Stimulated activated CD4-positive, alpha-beta T cell treated with anti-CD3 and anti-CD28 coated beads, Interleukin-2, amount 100 ng/mL, for 48 hours (primary cell): ENCODE results near the gene TYW3.
"Not testable (repeated sequence)": the region's sequence is repeated elsewhere in the genome, so short reads cannot be mapped to it uniquely, and the experiment has no call there.

Experiments used
- DNase-seq, 2 donors: peaks; one replicate each; pipeline ENCODE4 v3.0.0-alpha.2; 2020

TYW3 gene

DNA sequence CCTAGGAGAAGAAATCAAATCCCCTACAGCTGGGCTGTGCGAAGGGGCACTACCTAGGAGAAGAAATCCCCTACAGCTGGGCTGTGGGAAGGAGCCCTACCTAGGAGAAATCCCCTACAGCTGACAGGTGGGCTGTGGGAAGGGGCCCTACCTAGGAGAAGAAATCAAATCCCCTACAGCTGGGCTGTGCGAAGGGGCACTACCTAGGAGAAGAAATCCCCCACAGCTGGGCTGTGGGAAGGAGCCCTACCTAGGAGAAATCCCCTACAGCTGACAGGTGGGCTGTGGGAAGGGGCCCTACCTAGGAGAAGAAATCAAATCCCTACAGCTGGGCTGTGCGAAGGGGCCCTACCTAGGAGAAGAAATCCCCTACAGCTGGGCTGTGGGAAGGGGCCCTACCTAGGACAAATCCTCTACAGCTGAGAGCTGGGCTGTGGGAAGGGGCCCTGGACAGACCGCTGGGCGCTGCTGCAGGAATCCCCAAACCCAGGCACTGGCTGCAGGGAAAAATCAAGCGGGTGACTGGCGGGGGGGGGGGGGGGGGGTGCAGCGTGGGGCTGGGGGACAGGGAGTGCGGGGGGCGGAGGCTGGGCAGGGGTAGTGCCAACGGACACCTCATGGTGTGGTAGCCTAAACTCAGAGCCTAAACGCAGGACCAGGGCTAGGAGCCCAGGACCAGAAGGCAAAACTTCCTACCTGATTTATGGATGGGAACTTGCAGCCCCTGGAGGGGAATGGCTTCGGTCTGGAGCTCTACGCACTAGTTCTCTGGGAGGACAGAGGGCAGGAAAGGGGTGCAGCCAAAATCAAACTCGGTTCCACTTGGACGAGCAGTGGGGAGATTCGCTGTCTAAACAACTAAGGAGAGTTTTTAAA lies 643 bp upstream of the TYW3 start:
- DNase-seq = not testable (repeated sequence)

DNA sequence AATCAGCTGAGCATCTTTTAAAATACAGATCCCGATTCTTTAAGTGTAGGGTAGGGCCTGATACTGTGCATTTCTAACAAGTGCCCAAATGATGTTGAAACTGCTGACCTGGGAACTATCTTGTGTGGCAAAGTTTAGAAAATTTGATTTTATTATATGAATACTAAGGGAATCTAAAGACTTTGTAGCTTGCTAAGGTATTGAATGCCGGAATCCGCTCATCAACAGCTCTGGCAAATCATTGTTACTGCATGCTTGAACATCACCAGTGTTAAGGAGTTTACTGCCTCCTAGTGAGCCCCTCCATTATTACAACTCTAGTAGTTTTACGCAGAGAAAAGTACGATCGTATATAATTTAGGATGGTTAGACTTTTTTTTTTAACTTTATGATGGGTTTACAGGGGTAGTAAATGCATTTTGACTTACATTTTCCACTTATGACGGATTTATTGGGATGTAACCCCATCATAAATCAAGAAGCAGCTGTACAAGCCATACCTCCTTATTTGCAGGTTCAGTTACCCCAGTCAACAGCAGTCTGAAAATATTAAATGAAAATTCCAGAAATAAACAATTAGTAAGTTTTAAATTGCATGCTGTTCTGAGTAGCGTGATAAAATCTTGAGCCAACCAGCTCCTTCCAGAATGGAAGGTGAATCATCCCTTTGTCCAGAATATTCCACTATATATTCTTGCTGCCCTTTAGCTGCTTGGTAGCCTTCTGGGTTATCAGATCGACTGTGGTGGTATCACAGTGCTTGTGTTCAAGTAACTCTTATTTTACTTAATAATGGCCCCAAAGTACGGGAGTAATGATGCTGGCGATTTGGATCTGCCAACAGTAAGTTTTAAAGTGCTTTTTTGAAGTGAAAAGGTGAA lies 892 bp downstream of the TYW3 start:
- peak; percentile 28 to 40 for DNase-seq

DNA sequence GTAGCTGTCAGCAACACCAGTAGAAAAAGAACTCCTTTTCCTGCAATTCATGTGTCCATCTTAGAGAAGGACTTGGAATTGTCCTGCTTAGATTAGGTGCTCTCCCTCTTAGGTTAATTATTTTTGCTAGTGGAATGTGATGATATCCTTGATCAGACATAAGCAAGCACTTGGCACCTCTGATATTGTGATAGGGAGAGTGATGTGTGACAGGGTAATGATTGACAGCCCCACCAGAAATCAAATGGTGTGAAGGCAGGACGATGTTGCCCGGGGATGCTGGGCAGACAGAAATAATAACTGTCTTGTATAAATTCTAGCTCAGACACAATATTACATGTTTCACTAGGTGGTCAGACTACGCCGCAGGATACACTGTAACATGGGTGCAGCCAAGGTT lies 4.4 kb downstream of the TYW3 start:
- no peak for DNase-seq

DNA sequence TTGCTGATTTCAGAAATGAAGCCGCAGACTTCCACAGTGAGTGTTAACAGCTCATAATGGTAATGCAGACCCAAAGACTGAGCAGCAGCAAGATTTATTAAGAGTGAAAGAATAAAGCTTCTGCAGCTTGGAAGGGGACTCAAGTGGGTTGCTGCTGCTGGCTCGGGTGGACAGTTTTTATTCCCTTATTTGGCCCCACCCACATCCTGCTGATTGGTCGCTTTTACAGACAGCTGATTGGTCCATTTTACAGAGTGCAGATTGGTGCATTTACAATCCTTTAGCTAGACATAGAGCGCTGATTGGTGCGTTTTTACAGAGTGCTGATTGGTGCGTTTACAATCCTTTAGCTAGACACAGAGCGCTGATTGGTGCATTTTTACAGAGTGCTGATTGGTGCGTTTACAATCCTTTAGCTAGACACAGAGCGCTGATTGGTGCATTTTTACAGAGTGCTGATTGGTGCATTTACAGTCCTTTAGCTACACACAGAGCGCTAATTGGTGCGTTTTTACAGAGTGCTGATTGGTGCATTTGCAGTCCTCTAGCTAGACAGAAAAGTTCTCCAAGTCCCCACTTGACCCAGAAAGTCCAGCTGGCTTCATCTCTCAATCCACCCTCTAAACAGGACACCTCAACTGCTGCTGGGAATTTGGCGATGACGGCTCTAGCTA lies 7.5 kb downstream of the TYW3 start:
- DNase-seq = not testable (repeated sequence)

DNA sequence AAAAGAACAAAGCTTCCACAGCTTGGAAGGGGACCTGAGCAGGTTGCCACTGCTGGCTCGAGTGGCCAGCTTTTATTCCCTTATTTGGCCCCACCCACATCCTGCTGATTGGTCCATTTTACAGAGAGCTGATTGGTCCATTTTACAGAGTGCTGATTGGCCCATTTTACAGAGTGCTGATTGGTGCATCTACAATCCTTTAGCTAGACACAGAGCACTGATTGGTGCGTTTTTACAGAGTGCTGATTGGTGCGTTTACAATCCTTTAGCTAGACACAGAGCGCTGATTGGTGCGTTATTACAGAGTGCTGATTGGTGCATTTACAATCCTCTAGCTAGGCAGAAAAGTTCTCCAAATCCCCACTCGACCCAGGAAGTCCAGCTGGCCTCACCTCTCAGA lies 12.3 kb downstream of the TYW3 start:
- not testable (repeated sequence) for DNase-seq

GRCh38 chr1:74748960-74749359 lies 16.0 kb downstream of the TYW3 start:
- no peak for DNase-seq

GRCh38 chr1:74753104-74753503 lies 20.2 kb downstream of the TYW3 start:
- no peak for DNase-seq

DNA sequence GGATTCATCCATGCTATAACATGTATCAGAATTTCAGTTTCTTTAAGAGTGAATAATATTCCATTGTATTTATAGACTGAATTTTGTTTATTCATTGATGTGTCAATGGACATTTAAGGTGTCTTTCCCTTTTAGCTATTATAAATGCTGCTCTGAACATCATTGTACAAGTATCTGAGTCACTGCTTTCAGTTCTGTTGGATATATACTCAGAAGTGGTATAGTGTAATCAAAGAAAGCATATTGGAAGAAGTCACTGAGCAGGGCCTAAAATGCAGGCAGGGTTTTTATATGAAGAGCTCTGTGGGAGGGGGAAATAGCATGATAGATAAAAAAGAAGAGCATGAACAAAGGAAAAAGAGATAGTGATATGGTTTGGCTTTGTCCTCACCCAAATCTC lies 22.5 kb downstream of the TYW3 start:
- DNase-seq = no peak

DNA sequence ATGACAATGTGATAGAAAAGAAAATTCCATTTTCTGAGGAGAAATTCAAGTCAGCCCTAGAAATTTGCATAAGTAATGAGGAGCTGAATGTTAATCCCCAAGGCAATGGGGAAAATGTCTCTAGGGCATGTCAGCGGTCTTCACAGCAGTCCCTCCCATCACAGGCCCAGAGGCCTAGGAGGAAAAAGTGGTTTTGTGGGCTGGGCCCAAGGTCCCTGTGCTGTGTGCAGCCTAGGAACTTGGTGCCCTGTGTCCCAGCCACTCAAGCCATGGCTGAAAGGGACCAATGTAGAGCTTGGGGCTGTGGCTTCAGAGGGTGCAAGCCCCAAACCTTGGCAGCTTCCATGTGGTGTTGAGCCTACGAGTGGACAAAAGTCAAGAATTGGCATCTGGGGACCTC lies 23.7 kb downstream of the TYW3 start:
- not testable (repeated sequence) for DNase-seq

GRCh38 chr1:74763807-74764206 lies 30.9 kb downstream of the TYW3 start:
- DNase-seq = no peak

GRCh38 chr1:74766579-74766978 lies 33.6 kb downstream of the TYW3 start:
- DNase-seq = no peak

GRCh38 chr1:74767490-74767889 lies 34.5 kb downstream of the TYW3 start:
- no peak for DNase-seq

GRCh38 chr1:74771913-74772515 lies 39.1 kb downstream of the TYW3 start:
- no peak for DNase-seq

- DNase-seq = no peak
Measured at GRCh38 chr1:74772945-74773344, 40.0 kb downstream of the TYW3 start.

GRCh38 chr1:74773582-74773981 lies 40.6 kb downstream of the TYW3 start:
- DNase-seq = no peak

- no peak for DNase-seq
Measured at GRCh38 chr1:74775735-74776134, 42.8 kb downstream of the TYW3 start.

GRCh38 chr1:74777525-74777924 lies 44.6 kb downstream of the TYW3 start:
- DNase-seq = no peak

DNA sequence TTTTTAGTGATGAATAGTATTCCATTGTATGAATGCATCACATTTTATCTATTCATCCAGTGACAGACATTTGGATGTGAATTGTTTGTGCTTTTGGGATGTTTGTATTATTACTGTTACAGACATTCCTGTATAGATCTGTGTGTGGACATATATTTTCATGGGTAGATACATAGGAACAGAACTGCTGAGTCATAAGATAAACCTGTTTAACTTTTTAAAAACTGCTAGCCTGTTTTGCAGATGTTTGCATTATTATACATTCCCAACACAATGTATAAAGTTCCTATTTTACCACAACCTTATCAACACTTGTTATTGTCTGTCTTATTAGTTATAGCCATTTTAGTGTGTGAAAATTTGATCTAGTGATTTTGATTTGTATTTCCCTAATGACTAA lies 46.8 kb downstream of the TYW3 start:
- DNase-seq = no peak

DNA sequence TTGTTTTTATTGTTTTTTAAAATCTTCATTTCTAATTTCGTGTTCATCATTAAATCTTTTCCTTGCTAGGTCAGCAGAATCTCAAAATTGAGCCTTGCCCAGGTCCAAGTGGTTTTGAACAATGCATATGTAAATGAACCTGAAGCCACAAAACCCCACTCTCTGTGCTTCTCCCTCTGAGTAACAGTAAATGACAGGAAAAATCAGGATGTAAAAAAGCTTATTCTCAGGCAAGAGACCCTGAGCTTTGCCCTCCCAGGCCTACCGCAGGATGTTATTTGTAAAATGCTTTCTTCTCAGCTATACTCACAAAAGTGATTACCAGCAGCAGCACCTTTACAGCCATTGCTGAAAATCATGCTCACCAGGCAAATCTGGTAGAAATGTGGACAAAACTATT lies 47.6 kb downstream of the TYW3 start:
- DNase-seq = no peak

- no peak for DNase-seq
Measured at GRCh38 chr1:74785944-74786343, 53.0 kb downstream of the TYW3 start.

GRCh38 chr1:74790453-74790852 lies 57.5 kb downstream of the TYW3 start:
- DNase-seq = no peak

- DNase-seq = no peak
Measured at GRCh38 chr1:74791491-74791890, 58.5 kb downstream of the TYW3 start.

GRCh38 chr1:74799119-74799657 lies 66.2 kb downstream of the TYW3 start:
- no peak for DNase-seq
